HUES48 (cell line): ENCODE data around the gene DPP10.
"Not testable (repeated sequence)": the region's sequence is repeated elsewhere in the genome, so short reads cannot be mapped to it uniquely, and the experiment has no call there.

ENCODE experiments used
- H3K27ac ChIP-seq: one replicate; pipeline ENCODE4 v1.7.0; 2013; ENCODE audit warnings: low read depth, low read length, inconsistent platforms
- H3K27me3 ChIP-seq: 2 replicates; pipeline ENCODE4 v1.6.1; 2013; ENCODE audit warnings: mild to moderate bottlenecking, low read length; ENCODE audit not compliant: control insufficient read depth, insufficient read depth
- H3K36me3 ChIP-seq: 2 replicates; pipeline ENCODE4 v1.6.1; 2013; ENCODE audit warnings: low read length; ENCODE audit not compliant: control insufficient read depth, insufficient read depth
- H3K4me1 ChIP-seq: 2 replicates; pipeline ENCODE4 v1.6.1; 2013; ENCODE audit warnings: mild to moderate bottlenecking, low read length; ENCODE audit not compliant: control insufficient read depth, insufficient read depth
- H3K4me3 ChIP-seq: 2 replicates; pipeline ENCODE4 v1.5.1; 2013; ENCODE audit warnings: mild to moderate bottlenecking, low read depth, low read length
- H3K9ac ChIP-seq: 2 replicates; pipeline ENCODE4 v1.6.1; 2013; ENCODE audit warnings: mild to moderate bottlenecking, low read depth, low read length, moderate library complexity
- H3K9me3 ChIP-seq: 2 replicates; pipeline ENCODE4 v1.6.1; 2013; ENCODE audit warnings: low read length; ENCODE audit not compliant: control insufficient read depth, insufficient read depth

DPP10 gene

DNA sequence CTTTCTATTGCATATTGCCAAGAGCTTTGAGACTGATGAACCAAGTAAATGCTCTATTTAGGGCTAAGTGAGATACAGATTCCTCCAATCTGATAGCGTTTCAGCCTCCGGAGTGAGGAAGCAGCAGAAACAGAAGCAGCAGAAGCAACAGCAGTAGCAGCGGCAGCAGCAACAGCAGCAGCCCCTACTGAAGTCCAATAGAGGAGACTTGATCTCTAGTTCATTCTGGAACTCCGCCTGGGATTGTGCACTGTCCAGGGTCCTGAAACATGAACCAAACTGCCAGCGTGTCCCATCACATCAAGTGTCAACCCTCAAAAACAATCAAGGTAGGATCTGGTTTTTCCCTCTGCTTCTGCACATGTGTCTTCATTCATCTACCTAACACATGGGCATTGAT, at the start of gene DPP10:
Gene DPP10, plus strand, starts transcription at position 132 of the 400 bp plus-strand sequence.
- Histone ChIP-seq H3K9ac (no peak within 1 kb of the TSS), H3K9me3 (no peaks in the 10 kb centered on the region), H3K4me1 (peaks cover 3% of the 10 kb centered on the region; the same call in 1 of the 2 replicates), H3K27ac (no peak within 1 kb of the TSS), H3K36me3 (no peaks in the 10 kb centered on the region), H3K4me3 (no peak within 1 kb of the TSS), H3K27me3 (no peaks in the 10 kb centered on the region)

DNA sequence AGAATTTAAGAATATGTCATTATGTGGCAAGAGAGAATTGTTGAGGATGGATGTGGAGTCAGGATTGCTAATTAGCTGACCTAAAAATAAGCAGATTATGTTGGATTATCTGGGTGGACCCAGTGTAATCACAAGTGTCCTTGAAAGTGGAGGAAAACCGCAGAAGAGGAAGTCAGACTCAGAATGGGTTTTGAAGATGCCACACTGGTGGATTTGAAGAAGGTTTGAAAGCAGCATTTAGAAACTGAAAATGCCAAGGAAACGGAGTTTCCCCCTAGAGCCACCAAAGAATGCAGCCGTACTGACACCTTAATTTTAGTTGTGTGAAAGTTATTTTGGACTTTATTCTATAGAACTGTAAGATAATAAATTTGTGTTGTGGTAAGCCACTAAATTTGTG, 41.6 kb upstream of the DPP10 start:
- Histone ChIP-seq H3K27me3 (no peaks in the 10 kb centered on the region), H3K9me3 (no peaks in the 10 kb centered on the region), H3K4me3 (no peak overlapping the region), H3K4me1 (no peaks in the 10 kb centered on the region), H3K9ac (no peak overlapping the region), H3K36me3 (no peaks in the 10 kb centered on the region), H3K27ac (no peak overlapping the region)

- no peaks in the 10 kb centered on the region for H3K9me3 ChIP-seq
- H3K27me3 ChIP-seq = no peaks in the 10 kb centered on the region
- H3K9ac ChIP-seq = no peak overlapping the region
- H3K27ac ChIP-seq = no peak overlapping the region
- no peak overlapping the region for H3K4me3 ChIP-seq
- no peaks in the 10 kb centered on the region for H3K4me1 ChIP-seq
- no peaks in the 10 kb centered on the region for H3K36me3 ChIP-seq
Observed at GRCh38 chr2:114405247-114406116, 37.0 kb upstream of the DPP10 start.

DNA sequence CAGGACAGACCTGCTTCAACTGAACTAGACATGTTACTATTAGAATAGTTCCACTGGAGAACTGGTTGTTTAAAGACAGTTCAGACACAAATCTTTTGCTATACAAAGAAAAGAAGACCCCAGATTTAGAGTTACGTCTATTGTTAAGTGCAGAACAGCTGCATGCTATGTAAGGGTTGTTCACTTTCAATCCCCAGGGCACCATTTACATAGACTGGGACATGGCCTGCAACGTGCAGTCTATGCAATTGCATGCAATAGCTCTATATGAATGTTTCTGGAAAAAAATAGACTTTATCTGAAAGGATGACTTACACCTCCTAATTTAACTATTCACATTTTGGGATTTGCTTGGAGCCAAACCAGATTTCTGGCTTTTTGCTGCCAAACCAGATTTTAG, 36.1 kb upstream of the DPP10 start:
- Histone ChIP-seq H3K9ac (no peak overlapping the region), H3K27me3 (no peaks in the 10 kb centered on the region), H3K4me1 (no peaks in the 10 kb centered on the region), H3K9me3 (no peaks in the 10 kb centered on the region), H3K4me3 (no peak overlapping the region), H3K27ac (no peak overlapping the region), H3K36me3 (no peaks in the 10 kb centered on the region)

- H3K9ac ChIP-seq, H3K4me1 ChIP-seq, H3K27me3 ChIP-seq, H3K9me3 ChIP-seq, H3K4me3 ChIP-seq, H3K36me3 ChIP-seq, H3K27ac ChIP-seq: not testable (repeated sequence)
Observed at GRCh38 chr2:114407353-114407752, 35.1 kb upstream of the DPP10 start.

DNA sequence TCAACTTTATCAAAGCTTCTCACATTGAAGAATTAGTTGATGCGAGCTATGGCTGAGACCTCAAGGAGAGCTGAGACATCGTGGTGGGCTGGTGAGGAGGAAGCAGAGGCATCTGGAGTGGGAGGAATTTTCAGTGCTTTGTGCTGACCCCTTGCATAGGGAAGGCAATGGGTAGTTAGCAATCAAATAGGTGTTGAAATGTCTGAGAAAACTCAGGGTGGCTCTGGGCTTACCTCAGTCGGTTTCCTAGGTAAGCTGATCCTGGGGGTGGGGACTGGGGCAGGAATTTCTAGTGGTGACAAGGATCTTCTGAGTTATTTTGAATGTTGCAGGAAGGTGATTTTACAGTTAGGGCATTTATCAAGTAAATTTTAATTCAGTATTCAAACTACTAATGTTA, 20.7 kb upstream of the DPP10 start:
- peaks cover 8% of the 10 kb centered on the region; the same call in 1 of the 2 replicates for H3K4me1 ChIP-seq
- H3K27me3 ChIP-seq = no peaks in the 10 kb centered on the region
- H3K9ac ChIP-seq = no peak overlapping the region
- no peak overlapping the region for H3K4me3 ChIP-seq
- peaks cover under 1% of the 10 kb centered on the region; the same call in 1 of the 2 replicates for H3K9me3 ChIP-seq
- no peak overlapping the region for H3K27ac ChIP-seq
- no peaks in the 10 kb centered on the region for H3K36me3 ChIP-seq

- H3K27ac ChIP-seq = no peak overlapping the region
- H3K4me1 ChIP-seq = peaks cover 8% of the 10 kb centered on the region; the same call in 1 of the 2 replicates
- no peaks in the 10 kb centered on the region for H3K36me3 ChIP-seq
- H3K9me3 ChIP-seq = no peaks in the 10 kb centered on the region
- H3K4me3 ChIP-seq = no peak overlapping the region
- H3K9ac ChIP-seq = no peak overlapping the region
- H3K27me3 ChIP-seq = no peaks in the 10 kb centered on the region
Observed at GRCh38 chr2:114424699-114425098, 17.7 kb upstream of the DPP10 start.

GRCh38 chr2:114426756-114427155, 15.7 kb upstream of the DPP10 start:
- H3K4me1 ChIP-seq = peaks cover 3% of the 10 kb centered on the region; the same call in 1 of the 2 replicates
- no peak overlapping the region for H3K27ac ChIP-seq
- H3K36me3 ChIP-seq = no peaks in the 10 kb centered on the region
- H3K27me3 ChIP-seq = no peaks in the 10 kb centered on the region
- no peaks in the 10 kb centered on the region for H3K9me3 ChIP-seq
- no peak overlapping the region for H3K9ac ChIP-seq
- H3K4me3 ChIP-seq = no peak overlapping the region

GRCh38 chr2:114436329-114436728, 6.1 kb upstream of the DPP10 start:
- no peaks in the 10 kb centered on the region for H3K9me3 ChIP-seq

GRCh38 chr2:114446571-114446970, 4.1 kb downstream of the DPP10 start:
- no peak overlapping the region for H3K4me3 ChIP-seq
- H3K36me3 ChIP-seq = no peaks in the 10 kb centered on the region
- H3K9ac ChIP-seq = no peak overlapping the region
- H3K9me3 ChIP-seq = no peaks in the 10 kb centered on the region
- no peak overlapping the region for H3K27ac ChIP-seq
- H3K27me3 ChIP-seq = no peaks in the 10 kb centered on the region
- H3K4me1 ChIP-seq = peaks cover 9% of the 10 kb centered on the region

More at GRCh38 chr2:114436329-114436728, 6.1 kb upstream of the DPP10 start:
- Histone ChIP-seq H3K27ac (no peak overlapping the region), H3K27me3 (no peaks in the 10 kb centered on the region), H3K4me3 (no peak overlapping the region), H3K36me3 (no peaks in the 10 kb centered on the region), H3K4me1 (no peaks in the 10 kb centered on the region), H3K9ac (no peak overlapping the region)

DNA sequence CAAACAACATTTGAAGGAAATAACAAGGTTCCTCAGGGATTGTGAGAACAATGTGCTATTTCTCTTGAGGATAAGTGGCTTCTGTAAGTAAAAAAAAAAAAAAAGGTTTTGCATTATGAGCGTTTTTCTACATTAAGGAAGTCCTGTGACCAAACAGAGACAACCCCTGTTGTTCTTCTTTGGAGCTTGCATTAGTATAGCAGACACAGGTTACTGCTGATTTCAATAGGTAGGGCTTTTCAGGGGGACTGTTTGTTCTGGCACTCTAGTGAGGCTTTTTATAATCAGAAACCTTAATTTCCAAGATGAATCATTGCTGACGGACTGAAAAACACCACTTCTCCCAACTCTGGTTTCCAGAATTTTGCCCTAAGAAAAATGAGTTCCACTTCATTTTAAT, 8.2 kb downstream of the DPP10 start:
- peaks cover 9% of the 10 kb centered on the region for H3K4me1 ChIP-seq
- no peak overlapping the region for H3K4me3 ChIP-seq
- no peaks in the 10 kb centered on the region for H3K27me3 ChIP-seq
- H3K27ac ChIP-seq = no peak overlapping the region
- H3K9me3 ChIP-seq = no peaks in the 10 kb centered on the region
- H3K9ac ChIP-seq = no peak overlapping the region
- H3K36me3 ChIP-seq = no peaks in the 10 kb centered on the region
